HEK293 (cell line): Measurements from ENCODE around the gene C20orf144.

ENCODE experiments used
- CTCF ChIA-PET: fragments of 350-600 bp; formaldehyde crosslinking; extraction: SDS; loops from one replicate; lab custom pipeline; 2021; ENCODE audit warnings: antibody characterized with exemption; lab: Yijun Ruan, JAX
- POLR2A ChIA-PET: fragments of 300-600 bp; formaldehyde crosslinking; extraction: SDS; loops from one replicate; lab custom pipeline; 2020; ENCODE audit warnings: antibody characterized with exemption, inconsistent platforms; lab: Yijun Ruan, JAX
- H3K27ac ChIP-seq: fragments of 200-500 bp; sonication (Bioruptor generic); 2 replicates; pipeline ENCODE4 v1.5.1; 2014; ENCODE audit warnings: low read depth, low read length, control low read depth, inconsistent platforms; ENCODE audit errors: extremely low read depth
- H3K36me3 ChIP-seq, 2 experiments: fragments of 200-500 bp in 1 of 2; sonication (Bioruptor generic) in 1 of 2; 1 replicate in 1 of 2; 2 replicates in 1 of 2; pipeline ENCODE4 v1.5.1; 2014 to 2017; ENCODE audit warnings: inconsistent platforms in 2 of 2, low read length in 2 of 2; ENCODE audit not compliant: control insufficient read depth in 2 of 2, insufficient read depth in 1 of 2
- H3K4me1 ChIP-seq: fragments of 200-500 bp; sonication (Bioruptor generic); 2 replicates; pipeline ENCODE4 v1.5.1; 2014; ENCODE audit warnings: mild to moderate bottlenecking, low read length, inconsistent platforms; ENCODE audit not compliant: control insufficient read depth, insufficient read depth
- H3K4me3 ChIP-seq: 2 replicates; pipeline ENCODE4 v1.5.1; 2011; ENCODE audit warnings: low read depth, mild to moderate bottlenecking, control low read depth, low read length, moderate library complexity
- H3K9me3 ChIP-seq: fragments of 200-500 bp; sonication (Bioruptor generic); 2 replicates; pipeline ENCODE4 v1.5.1; 2014; ENCODE audit warnings: low read depth, low read length, inconsistent platforms; ENCODE audit not compliant: control insufficient read depth, insufficient read depth
- GLI4 ChIP-seq: fragments of 450-650 bp; formaldehyde crosslinking; IDR thresholded peaks from 2 replicates; pipeline ENCODE4 v1.5.1; 2016; ENCODE audit warnings: missing biosample characterization, missing genetic modification characterization
- MYNN ChIP-seq: fragments of 450-650 bp; formaldehyde crosslinking; IDR thresholded peaks from 2 replicates; pipeline ENCODE4 v1.5.1; 2016; ENCODE audit warnings: missing biosample characterization, missing genetic modification characterization, borderline replicate concordance
- SCRT2 ChIP-seq: fragments of 450-650 bp; formaldehyde crosslinking; IDR thresholded peaks from 2 replicates; pipeline ENCODE4 v1.5.1; 2016; ENCODE audit warnings: missing biosample characterization, missing genetic modification characterization
- SP2 ChIP-seq: fragments of 450-650 bp; formaldehyde crosslinking; IDR thresholded peaks from 2 replicates; pipeline ENCODE4 v1.5.1; 2016; ENCODE audit warnings: missing biosample characterization, missing genetic modification characterization
- TCF7L2 ChIP-seq: IDR thresholded peaks from 2 replicates; pipeline ENCODE4 v1.6.1; 2011; ENCODE audit warnings: low read depth, mild to moderate bottlenecking, inconsistent platforms, low read length, moderate library complexity, borderline replicate concordance
- ZBTB8A ChIP-seq: fragments of 450-650 bp; formaldehyde crosslinking; IDR thresholded peaks from 2 replicates; pipeline ENCODE4 v1.5.1; 2016; ENCODE audit warnings: missing biosample characterization, missing genetic modification characterization
- ZFHX2 ChIP-seq: fragments of 450-650 bp; formaldehyde crosslinking; conservative IDR thresholded peaks from 2 replicates; pipeline ENCODE4 v1.5.1; 2016; ENCODE audit warnings: missing biosample characterization, missing genetic modification characterization
- ZNF157 ChIP-seq: fragments of 450-650 bp; formaldehyde crosslinking; IDR thresholded peaks from 2 replicates; pipeline ENCODE4 v1.5.1; 2016; ENCODE audit warnings: missing biosample characterization, missing genetic modification characterization
- ZNF2 ChIP-seq: fragments of 450-650 bp; formaldehyde crosslinking; IDR thresholded peaks from 2 replicates; pipeline ENCODE4 v1.5.1; 2016; ENCODE audit warnings: missing biosample characterization, missing genetic modification characterization
- ZNF223 ChIP-seq: fragments of 450-650 bp; formaldehyde crosslinking; IDR thresholded peaks from 2 replicates; pipeline ENCODE4 v1.5.1; 2016; ENCODE audit warnings: missing biosample characterization, missing genetic modification characterization
- ZNF311 ChIP-seq: fragments of 450-650 bp; formaldehyde crosslinking; IDR thresholded peaks from 2 replicates; pipeline ENCODE4 v1.5.1; 2017; ENCODE audit warnings: missing biosample characterization, missing genetic modification characterization, borderline replicate concordance
- ZNF324 ChIP-seq: fragments of 450-650 bp; formaldehyde crosslinking; IDR thresholded peaks from 2 replicates; pipeline ENCODE4 v1.5.1; 2016; ENCODE audit warnings: missing biosample characterization, missing genetic modification characterization
- ZNF555 ChIP-seq: fragments of 450-650 bp; formaldehyde crosslinking; conservative IDR thresholded peaks from 2 replicates; pipeline ENCODE4 v1.5.1; 2017; ENCODE audit warnings: missing biosample characterization, mild to moderate bottlenecking, missing genetic modification characterization, inconsistent platforms
- ZNF843 ChIP-seq: fragments of 450-650 bp; formaldehyde crosslinking; IDR thresholded peaks from 2 replicates; pipeline ENCODE4 v1.5.1; 2016; ENCODE audit warnings: missing biosample characterization, missing genetic modification characterization
- TF ChIP-seq, protein P1 (sequence below): fragments of 450-650 bp; formaldehyde crosslinking; IDR thresholded peaks from 2 replicates; pipeline ENCODE4 v1.5.1; 2016; ENCODE audit warnings: missing biosample characterization, missing genetic modification characterization
- TF ChIP-seq, protein P2 (sequence below): sonication (generic); formaldehyde crosslinking; IDR thresholded peaks from 2 replicates; pipeline ENCODE4 v1.8.1; 2022; ENCODE audit warnings: mild to moderate bottlenecking, moderate library complexity, missing genetic modification reagents
- TF ChIP-seq, protein P3 (sequence below): fragments of 450-650 bp; formaldehyde crosslinking; IDR thresholded peaks from 2 replicates; pipeline ENCODE4 v1.5.1; 2016; ENCODE audit warnings: missing biosample characterization, missing genetic modification characterization
- TF ChIP-seq, protein P4 (sequence below): fragments of 450-650 bp; formaldehyde crosslinking; IDR thresholded peaks from 2 replicates; pipeline ENCODE4 v1.5.1; 2016; ENCODE audit warnings: missing biosample characterization, missing genetic modification characterization, low read depth
- TF ChIP-seq, protein P5 (sequence below): fragments of 450-650 bp; formaldehyde crosslinking; IDR thresholded peaks from 2 replicates; pipeline ENCODE4 v1.5.1; 2017; ENCODE audit warnings: missing biosample characterization, missing genetic modification characterization

Gene C20orf144

DNA sequence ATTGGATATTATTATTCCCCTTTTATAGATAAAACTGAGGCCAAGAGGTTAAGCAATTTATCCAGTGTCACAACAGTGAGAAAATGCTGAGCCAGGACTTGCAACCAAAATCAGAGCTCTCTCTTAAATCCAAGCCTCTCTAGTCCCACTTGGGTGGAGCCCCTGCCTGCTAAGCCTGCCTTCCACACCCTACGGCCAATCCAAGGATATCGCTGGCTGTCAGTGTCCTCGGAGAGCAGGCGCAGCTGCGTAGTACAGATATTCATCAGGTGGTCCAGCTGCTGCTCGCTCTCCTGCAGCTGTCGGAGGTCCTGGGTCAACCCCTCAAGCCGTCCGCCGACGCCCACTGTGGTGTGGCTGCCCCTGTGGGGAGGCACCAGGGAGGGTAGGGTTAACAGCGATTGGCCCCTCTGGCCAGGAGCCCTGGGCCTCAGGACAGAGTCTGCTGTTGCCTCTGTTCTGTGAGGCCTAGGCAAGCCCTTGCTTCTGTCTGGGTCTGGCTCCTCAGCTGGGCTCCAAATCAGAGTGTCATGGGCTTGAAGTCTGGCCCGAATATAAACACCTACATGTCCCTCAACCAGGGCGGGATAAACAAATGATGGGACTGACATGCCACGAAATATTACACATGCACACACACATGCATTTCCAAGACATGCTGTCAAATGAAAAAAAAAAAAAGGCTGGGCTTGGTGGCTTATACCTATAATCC lies 16.0 kb downstream of the C20orf144 start:
- no peaks in the 10 kb centered on the region for H3K9me3 ChIP-seq
- H3K27ac ChIP-seq, result no peak overlapping the region
- no peak overlapping the region for H3K4me3 ChIP-seq
- TF ChIP-seq ZNF324 (tag by site-specific recombination) (no peak), ZNF311 (tag by site-specific recombination) (no peak), ZNF555 (tag by site-specific recombination) (no peak), ZNF2 (no peak), SCRT2 (peak; percentile 67), ZBTB8A (no peak), SP2 (tag by site-specific recombination) (peak; percentile 16; the same call in 1 of the 2 replicates), GLI4 (no peak), ZNF843 (tag by site-specific recombination) (no peak), TCF7L2 (no peak), ZNF157 (no peak), MYNN (tag by site-specific recombination) (no peak)
- TF ChIP-seq, protein P1, sequence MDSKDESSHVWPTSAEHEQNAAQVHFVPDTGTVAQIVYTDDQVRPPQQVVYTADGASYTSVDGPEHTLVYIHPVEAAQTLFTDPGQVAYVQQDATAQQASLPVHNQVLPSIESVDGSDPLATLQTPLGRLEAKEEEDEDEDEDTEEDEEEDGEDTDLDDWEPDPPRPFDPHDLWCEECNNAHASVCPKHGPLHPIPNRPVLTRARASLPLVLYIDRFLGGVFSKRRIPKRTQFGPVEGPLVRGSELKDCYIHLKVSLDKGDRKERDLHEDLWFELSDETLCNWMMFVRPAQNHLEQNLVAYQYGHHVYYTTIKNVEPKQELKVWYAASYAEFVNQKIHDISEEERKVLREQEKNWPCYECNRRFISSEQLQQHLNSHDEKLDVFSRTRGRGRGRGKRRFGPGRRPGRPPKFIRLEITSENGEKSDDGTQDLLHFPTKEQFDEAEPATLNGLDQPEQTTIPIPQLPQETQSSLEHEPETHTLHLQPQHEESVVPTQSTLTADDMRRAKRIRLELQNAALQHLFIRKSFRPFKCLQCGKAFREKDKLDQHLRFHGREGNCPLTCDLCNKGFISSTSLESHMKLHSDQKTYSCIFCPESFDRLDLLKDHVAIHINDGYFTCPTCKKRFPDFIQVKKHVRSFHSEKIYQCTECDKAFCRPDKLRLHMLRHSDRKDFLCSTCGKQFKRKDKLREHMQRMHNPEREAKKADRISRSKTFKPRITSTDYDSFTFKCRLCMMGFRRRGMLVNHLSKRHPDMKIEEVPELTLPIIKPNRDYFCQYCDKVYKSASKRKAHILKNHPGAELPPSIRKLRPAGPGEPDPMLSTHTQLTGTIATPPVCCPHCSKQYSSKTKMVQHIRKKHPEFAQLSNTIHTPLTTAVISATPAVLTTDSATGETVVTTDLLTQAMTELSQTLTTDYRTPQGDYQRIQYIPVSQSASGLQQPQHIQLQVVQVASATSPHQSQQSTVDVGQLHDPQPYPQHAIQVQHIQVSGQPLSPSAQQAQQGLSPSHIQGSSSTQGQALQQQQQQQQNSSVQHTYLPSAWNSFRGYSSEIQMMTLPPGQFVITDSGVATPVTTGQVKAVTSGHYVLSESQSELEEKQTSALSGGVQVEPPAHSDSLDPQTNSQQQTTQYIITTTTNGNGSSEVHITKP (tag by site-specific recombination), result no peak
- TF ChIP-seq, protein P2, sequence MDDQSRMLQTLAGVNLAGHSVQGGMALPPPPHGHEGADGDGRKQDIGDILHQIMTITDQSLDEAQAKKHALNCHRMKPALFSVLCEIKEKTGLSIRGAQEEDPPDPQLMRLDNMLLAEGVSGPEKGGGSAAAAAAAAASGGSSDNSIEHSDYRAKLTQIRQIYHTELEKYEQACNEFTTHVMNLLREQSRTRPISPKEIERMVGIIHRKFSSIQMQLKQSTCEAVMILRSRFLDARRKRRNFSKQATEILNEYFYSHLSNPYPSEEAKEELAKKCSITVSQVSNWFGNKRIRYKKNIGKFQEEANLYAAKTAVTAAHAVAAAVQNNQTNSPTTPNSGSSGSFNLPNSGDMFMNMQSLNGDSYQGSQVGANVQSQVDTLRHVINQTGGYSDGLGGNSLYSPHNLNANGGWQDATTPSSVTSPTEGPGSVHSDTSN (CRISPR knock-in tag), result no peak
- TF ChIP-seq, protein P3, sequence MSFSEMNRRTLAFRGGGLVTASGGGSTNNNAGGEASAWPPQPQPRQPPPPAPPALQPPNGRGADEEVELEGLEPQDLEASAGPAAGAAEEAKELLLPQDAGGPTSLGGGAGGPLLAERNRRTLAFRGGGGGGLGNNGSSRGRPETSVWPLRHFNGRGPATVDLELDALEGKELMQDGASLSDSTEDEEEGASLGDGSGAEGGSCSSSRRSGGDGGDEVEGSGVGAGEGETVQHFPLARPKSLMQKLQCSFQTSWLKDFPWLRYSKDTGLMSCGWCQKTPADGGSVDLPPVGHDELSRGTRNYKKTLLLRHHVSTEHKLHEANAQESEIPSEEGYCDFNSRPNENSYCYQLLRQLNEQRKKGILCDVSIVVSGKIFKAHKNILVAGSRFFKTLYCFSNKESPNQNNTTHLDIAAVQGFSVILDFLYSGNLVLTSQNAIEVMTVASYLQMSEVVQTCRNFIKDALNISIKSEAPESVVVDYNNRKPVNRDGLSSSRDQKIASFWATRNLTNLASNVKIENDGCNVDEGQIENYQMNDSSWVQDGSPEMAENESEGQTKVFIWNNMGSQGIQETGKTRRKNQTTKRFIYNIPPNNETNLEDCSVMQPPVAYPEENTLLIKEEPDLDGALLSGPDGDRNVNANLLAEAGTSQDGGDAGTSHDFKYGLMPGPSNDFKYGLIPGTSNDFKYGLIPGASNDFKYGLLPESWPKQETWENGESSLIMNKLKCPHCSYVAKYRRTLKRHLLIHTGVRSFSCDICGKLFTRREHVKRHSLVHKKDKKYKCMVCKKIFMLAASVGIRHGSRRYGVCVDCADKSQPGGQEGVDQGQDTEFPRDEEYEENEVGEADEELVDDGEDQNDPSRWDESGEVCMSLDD (tag by site-specific recombination), result no peak
- ChIA-PET POLR2A (no interaction called here), CTCF (interaction anchor here (1.4 kb wide), 1 partner anchor 10 kb away, joined by 6 read pairs; no protein-coding TSS in a partner anchor)
- peaks cover 4% of the 10 kb centered on the region; the same call in 1 of the 2 replicates for H3K4me1 ChIP-seq
- peaks cover 13 to 66% of the 10 kb centered on the region in 2 experiments; a peak in 2 of 3 replicates for H3K36me3 ChIP-seq

DNA sequence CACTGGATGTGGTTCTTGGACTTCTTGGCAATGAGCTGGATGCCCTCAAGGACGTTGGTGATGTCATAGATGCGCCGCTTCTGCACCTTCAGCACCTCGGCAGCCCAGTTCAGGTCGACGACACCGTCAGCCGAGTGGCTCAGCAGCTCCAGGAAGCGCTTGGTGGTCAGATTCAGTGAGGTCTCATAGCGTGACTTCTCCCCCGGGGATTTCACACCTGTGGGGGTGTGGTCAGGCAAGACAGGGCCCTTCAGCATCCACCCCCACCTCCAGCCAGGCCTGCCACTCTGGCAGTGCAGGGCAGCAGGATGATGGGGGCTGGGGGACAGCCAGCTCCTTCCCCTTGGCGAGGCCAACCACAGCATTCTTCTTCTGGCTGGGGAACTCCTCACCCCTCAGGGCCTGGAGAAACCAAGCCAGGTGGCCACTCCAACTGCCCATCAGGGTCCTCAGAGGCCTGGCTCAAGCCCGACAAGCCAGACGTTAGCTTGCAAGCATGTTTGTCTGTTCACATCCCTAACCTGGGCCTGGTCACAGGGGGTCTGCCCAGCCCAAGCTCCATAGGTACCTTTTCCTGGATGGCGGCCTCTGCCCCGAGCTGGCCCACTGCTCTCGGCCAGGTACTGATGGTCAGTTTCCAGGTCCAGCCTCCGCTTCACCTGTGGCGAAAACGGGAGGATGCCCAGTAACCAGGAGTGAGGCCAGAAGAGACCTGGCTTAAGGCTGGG lies 17.8 kb downstream of the C20orf144 start:
- CTCF ChIA-PET, result interaction anchor here (0.6 kb wide), 2 partner anchors 41 to 234 kb away, joined by 3 to 4 read pairs; no protein-coding TSS in a partner anchor
- no peak overlapping the region for H3K4me3 ChIP-seq
- peaks cover 7% of the 10 kb centered on the region; the same call in 1 of the 2 replicates for H3K4me1 ChIP-seq
- H3K36me3 ChIP-seq, result peaks cover 13 to 78% of the 10 kb centered on the region in 2 experiments; a peak in 2 of 3 replicates
- POLR2A ChIA-PET, result interaction anchor here (0.6 to 1.2 kb wide), 2 partner anchors 18 to 53 kb away, joined by 3 to 4 read pairs; partner anchors contain the start of gene ZNF341
- H3K9me3 ChIP-seq, result no peaks in the 10 kb centered on the region
- H3K27ac ChIP-seq, result peak overlapping the region; percentile 34
- TF ChIP-seq, protein P4, sequence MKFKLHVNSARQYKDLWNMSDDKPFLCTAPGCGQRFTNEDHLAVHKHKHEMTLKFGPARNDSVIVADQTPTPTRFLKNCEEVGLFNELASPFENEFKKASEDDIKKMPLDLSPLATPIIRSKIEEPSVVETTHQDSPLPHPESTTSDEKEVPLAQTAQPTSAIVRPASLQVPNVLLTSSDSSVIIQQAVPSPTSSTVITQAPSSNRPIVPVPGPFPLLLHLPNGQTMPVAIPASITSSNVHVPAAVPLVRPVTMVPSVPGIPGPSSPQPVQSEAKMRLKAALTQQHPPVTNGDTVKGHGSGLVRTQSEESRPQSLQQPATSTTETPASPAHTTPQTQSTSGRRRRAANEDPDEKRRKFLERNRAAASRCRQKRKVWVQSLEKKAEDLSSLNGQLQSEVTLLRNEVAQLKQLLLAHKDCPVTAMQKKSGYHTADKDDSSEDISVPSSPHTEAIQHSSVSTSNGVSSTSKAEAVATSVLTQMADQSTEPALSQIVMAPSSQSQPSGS (tag by site-specific recombination), result peak; percentile 44; the same call in 1 of the 2 replicates
- TF ChIP-seq, protein P5, sequence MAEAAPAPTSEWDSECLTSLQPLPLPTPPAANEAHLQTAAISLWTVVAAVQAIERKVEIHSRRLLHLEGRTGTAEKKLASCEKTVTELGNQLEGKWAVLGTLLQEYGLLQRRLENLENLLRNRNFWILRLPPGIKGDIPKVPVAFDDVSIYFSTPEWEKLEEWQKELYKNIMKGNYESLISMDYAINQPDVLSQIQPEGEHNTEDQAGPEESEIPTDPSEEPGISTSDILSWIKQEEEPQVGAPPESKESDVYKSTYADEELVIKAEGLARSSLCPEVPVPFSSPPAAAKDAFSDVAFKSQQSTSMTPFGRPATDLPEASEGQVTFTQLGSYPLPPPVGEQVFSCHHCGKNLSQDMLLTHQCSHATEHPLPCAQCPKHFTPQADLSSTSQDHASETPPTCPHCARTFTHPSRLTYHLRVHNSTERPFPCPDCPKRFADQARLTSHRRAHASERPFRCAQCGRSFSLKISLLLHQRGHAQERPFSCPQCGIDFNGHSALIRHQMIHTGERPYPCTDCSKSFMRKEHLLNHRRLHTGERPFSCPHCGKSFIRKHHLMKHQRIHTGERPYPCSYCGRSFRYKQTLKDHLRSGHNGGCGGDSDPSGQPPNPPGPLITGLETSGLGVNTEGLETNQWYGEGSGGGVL (tag by site-specific recombination), result no peak
- no peak for TF ChIP-seq ZFHX2
- TF ChIP-seq ZNF223 (tag by site-specific recombination), result no peak
